Stimulated activated CD8-positive, alpha-beta memory T cell treated with anti-CD3 and anti-CD28 coated beads, Interleukin-7, amount 100 ng/mL, for 4 hours (primary cell): ENCODE measurements around the gene PGAM5.

Source experiments
- DNase-seq, 2 donors: peaks; one replicate each; pipeline ENCODE4 v3.0.0-alpha.2; 2020; ENCODE audit warnings: low read depth in 2 of 2

Gene PGAM5

DNA sequence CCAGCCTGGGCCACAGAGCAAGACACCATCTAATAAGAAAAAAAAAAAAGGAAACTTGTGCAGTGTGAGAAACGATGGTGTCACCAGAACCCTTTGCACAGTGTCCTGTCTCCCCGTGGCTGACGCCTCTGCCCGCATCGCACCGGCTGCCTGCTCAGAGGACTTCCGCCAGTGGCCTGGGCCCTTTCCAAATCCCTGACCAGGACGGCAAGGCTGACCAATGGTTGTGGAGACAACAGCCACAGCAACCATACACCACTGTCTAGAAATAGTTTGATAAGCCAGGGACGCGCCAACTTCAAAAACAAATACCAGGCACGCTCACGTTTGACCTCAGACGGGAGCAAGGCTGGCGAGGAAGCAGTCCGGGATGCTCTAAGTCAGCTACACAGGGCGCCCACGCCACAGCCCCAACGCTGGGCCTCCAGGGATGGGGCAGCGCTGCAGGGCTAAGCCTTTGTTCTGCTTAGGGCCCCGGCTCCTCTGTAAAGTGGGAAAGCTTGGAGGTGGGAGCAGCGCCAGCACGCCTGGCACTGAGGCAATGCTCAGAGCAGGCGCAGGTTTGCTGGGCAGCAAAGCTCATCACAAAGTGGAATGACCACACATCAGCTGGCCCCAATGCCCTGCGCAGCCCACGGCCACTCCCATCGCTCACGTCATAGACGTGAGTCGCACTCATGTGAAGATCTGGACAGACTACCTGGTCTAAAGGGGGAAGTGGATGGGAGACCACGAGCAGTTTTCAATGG is 12.5 kb downstream of the PGAM5 start:
- no peak for DNase-seq

DNA sequence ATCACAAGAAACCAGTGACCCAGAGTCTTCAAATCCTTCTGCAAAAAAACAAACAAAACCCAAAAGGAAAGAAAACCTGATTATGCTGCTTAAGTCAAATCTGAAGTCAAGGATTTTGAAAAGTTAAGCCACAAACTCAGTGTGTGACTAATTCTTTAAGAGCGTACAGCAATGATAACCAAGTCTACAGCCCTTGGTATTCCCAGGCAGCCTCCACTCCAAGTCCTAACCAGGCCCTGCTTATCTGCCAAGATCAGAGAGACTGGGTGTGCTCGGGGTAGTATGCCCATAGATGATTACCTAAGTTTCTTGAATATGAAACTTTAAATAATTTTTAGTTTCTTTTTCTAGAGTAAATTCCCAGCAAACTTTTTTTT is 13.1 kb downstream of the PGAM5 start:
- no peak for DNase-seq

- no peak for DNase-seq
Observed at GRCh38 chr12:132724506-132725241, 14.0 kb downstream of the PGAM5 start.

- no peak for DNase-seq
Observed at GRCh38 chr12:132726386-132726785, 15.7 kb downstream of the PGAM5 start.

GRCh38 chr12:132727091-132727794 is 16.6 kb downstream of the PGAM5 start:
- no peak for DNase-seq

DNA sequence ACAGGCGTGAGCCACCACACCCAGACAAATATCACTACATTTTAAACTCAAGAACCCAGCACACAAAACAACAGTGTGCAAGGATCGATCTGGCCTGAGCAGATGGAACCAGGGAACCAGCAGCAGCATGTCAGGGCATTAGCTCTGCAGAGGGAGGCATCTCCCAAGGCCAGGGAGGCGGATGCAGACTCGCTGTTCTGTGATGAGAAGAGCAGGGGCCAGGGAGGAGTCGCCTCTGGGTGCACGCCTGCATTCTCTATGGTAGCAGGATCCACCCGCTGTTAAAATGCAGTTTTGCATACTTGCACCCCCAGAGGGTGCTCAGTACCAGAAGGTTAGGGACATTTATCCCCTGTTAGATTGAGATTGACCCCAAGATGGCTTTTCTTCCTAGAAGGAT is 17.9 kb downstream of the PGAM5 start:
- no peak for DNase-seq

GRCh38 chr12:132729541-132730320 is 19.1 kb downstream of the PGAM5 start:
- DNase-seq: no peak

- DNase-seq: no peak
Observed at GRCh38 chr12:132730353-132730752, 19.7 kb downstream of the PGAM5 start.

GRCh38 chr12:132731574-132731973 is 20.9 kb downstream of the PGAM5 start:
- DNase-seq: no peak

DNA sequence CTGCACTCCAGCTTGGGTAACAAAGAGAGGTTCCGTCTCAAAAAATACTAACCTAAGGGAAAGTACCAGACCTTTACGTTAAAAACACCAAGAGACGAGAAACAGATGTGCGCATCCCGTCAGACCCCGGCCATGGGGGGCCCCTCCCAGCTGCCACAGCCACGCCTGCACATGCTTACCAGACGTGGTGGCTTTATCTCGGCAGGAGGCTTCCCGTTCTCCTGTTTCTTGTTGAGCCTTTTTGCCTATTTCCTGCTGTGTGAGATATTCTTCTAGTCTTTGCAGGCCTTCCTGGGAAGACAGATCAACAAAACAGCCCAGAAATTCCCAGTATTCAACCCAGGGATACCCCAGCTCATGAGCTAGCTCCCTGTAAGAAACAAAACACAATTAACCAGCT is 23.6 kb downstream of the PGAM5 start:
- no peak for DNase-seq

DNA sequence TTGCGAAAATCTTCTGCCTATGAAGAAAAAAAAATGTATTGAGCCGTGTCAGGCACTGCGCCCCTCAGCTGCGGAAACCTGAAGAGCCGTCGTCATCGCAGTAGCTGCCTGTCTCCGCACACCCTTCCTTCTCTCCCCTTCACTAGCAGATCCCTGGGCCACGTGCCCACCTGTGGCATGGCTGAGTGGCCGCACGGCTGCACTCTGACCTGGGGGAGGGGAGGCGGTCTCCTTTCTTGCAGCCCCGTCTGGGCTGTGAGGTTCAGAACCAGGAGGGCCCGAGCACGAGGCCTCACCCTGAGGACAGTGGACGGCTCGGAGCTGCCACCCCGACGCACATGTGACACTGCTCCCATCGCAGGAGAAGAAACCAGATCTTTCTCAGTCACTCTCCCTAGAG is 24.9 kb downstream of the PGAM5 start:
- no peak for DNase-seq

DNA sequence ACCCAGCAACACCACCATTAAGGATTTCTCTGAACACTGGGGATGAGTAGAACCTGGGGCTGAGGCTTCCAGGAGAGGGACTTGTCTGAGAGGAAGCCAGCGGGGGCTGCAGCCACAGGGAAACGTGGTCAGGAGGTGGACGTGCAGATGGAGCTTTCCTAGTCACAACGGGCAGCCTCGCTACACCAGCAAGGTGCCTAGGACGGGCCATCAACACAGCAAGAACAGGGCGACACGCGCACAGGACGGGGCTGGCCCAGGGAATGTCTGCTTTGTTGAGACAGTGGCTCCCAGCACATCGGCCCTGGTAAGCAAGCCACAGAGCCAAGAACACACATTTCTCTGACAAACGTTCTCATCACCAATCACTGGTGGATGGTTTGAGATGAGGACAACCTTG is 25.7 kb downstream of the PGAM5 start:
- no peak for DNase-seq

GRCh38 chr12:132736913-132737312 is 26.3 kb downstream of the PGAM5 start:
- no peak for DNase-seq

- DNase-seq: no peak
Observed at GRCh38 chr12:132739600-132740312, 29.1 kb downstream of the PGAM5 start.

DNA sequence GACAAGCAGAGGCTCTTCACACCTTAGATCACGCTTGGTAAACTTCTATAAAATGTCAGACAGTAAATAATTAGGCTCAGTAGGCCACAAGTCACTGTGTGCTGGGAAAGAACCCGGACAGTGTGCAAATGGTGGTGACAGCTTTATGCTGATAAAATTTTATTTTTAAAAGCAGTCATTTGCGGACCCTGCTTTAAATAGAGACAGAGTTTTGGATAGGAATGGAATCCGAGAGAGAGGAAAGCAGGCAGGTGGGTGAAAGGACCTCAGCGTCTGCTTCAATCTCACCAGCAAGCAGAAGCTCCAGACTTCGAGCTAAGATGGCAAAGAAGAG is 29.6 kb downstream of the PGAM5 start:
- DNase-seq: no peak

DNA sequence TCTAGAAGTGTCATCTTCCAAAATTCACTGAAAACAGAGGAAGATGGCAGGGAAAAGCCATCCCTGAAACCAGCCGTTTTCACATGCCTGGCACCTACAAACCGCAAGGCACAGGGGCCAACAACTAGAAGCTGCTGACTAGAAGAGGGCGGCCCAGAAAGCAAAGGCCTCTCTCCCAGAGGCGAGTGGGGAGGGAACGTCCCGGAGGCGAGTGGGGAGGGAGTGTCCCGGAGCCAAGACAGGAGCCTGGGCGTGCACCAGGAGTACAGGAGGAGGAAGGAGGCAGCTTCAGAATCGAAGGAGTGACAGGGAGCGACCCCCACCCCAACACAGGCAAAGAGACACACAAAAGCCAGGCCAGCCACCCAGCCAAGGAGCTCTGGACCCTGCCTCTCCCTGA is 30.0 kb downstream of the PGAM5 start:
- no peak for DNase-seq

- no peak for DNase-seq
Observed at GRCh38 chr12:132741620-132742019, 31.0 kb downstream of the PGAM5 start.

DNA sequence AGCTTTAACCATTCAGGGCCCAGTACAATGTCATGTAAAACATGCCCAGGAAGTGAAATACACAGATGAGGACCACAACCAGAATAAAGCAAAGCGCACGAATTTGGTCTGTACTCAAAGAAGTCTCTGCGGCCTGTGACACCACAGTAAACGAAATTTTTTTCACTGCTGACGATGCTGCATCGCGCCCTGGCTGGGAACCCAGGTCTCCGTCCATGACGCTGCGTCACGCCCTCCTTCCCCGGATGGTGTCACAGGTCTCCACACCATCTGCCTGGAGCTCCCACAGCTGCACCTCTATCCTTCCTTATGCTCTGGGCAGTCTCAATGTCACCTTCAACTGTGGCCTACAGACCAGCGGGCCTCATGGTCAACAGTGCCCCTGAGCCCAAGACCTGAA is 33.2 kb downstream of the PGAM5 start:
- no peak for DNase-seq

GRCh38 chr12:132746613-132747012 is 36.0 kb downstream of the PGAM5 start:
- DNase-seq: no peak

DNA sequence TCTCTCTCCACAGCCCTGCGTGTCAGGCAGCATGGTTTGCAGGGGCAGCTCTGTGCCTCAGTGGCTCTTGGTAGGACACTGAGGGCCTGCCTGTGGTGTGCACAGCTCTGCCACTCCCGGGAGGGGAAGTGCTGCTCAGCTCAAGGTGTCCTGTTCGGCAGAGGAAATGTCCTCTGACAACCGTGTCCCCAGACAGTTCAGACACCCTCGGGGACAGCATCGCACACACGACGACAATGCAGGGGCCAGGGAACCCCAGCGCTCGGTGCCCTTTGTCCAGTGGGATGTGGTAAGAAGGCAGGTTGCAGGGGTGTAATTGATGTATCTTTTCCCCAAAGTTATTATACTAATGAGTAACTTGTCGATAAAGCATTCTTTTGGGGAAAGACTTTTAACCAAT is 36.8 kb downstream of the PGAM5 start:
- no peak for DNase-seq

GRCh38 chr12:132747896-132748295 is 37.3 kb downstream of the PGAM5 start:
- DNase-seq: no peak

DNA sequence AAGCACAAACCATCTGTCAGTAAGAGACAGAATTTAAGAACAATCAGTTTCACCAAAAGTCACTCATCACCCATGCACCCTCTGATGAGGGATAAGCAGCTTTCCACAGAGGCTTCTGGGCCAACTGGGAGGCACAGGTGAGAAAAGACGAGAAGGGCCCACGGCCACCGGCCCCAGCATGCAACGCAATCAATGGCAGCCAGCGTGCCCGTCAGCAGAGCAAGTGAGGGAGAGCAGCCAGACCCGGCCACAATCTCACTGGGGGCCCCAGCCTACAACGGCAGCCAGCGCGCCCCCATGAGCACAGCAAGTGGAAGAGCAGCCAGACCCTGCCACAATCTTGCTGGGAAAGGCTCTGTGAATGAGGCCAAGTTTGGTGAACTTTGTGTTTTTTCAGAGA is 37.7 kb downstream of the PGAM5 start:
- DNase-seq: no peak
